Adrenal gland (tissue), 12 donors: ENCODE measurements around the gene NPY5R. TPM values are rescaled to one million over a fixed set of nuclear protein-coding genes. Genes with fewer than 3 reads are reported as not detected.

Source experiments
- DNase-seq, 7 donors: peaks; one replicate each; pipeline ENCODE4 v3.0.0-alpha.2; 2019 to 2020
- H3K27ac ChIP-seq, 5 donors: fragments of 200-600 bp; sonication (generic) in 4 of 5; 1 replicate in 3 of 5; 2 replicates in 2 of 5; pipeline versions ENCODE4 v1.5.1 to v1.8.0; 2016 to 2020; ENCODE audit warnings: mild to moderate bottlenecking in 1 of 5
- H3K27me3 ChIP-seq: fragments of 200-600 bp; 2 replicates; pipeline ENCODE4 v1.8.0; 2021
- H3K36me3 ChIP-seq, 2 donors: fragments of 200-600 bp; replicated peaks in 1 of 2; 1 replicate in 1 of 2; 2 replicates in 1 of 2; pipeline versions ENCODE4 v1.5.1 to v1.8.0; 2018 to 2022
- H3K4me1 ChIP-seq, 2 donors: fragments of 200-600 bp; replicated peaks in 1 of 2; 1 replicate in 1 of 2; 2 replicates in 1 of 2; pipeline versions ENCODE4 v1.5.1 to v1.8.0; 2018 to 2021
- H3K4me3 ChIP-seq, 4 donors: fragments of 200-600 bp; sonication (generic) in 3 of 4; one replicate each; pipeline ENCODE4 v1.5.1; 2016 to 2018
- H3K9me3 ChIP-seq, 3 donors: fragments of 200-600 bp; sonication (generic) in 1 of 3; replicated peaks in 1 of 3; 1 replicate in 2 of 3; 2 replicates in 1 of 3; pipeline versions ENCODE4 v1.5.1 to v1.8.0; 2016 to 2021
- POLR2A ChIP-seq, 2 donors: fragments of 450-650 bp; IDR thresholded peaks; one replicate each; pipeline ENCODE4 v1.6.1; 2017; ENCODE audit warnings: antibody characterized with exemption in 2 of 2, mild to moderate bottlenecking in 2 of 2, moderate library complexity in 1 of 2
- WGBS, 4 donors: extraction: QIAGEN DNeasy Blood & Tissue Kit in 2 of 4; methylation state at CpG; one replicate each; pipeline versions ENCODE4 v1.1.5 to v1.1.7; 2013 to 2017; 5-methylcytosine and 5-hydroxymethylcytosine counted together
- intact Hi-C, 2 donors: fragments of 100-400 bp; cut with DNase I; formaldehyde crosslinking; loops; one replicate each; pipeline versions ENCODE4 v1.14.1 to v1.15.0; 2022 to 2023
- polyA plus RNA-seq, 3 donors: library from polyadenylated mRNA; stranded (reverse); fragments of 200-250 nt in 2 of 3; fragments of 350-450 nt in 1 of 3; fragmentation: Illumina TruSeq in 1 of 3; extraction: RNeasy Lipid Tissue Mini Kit (QIAGEN cat#74804) in 1 of 3; gene quantifications; one replicate each; pipeline ENCODE4 v1.2.3, GENCODE V29; 2013 to 2014
- total RNA-seq, 9 donors: library from RNA; depleted of rRNA in 4 of 9; stranded (reverse); fragments of >200 nt in 4 of 9; fragments of 120-200 nt in 1 of 9; fragmentation: NEBNext Ultra II Directional in 1 of 9; extraction: Animal tissue kit (Norgen Biotek cat#: 25700) in 1 of 9; gene quantifications; one replicate each; pipeline versions ENCODE4 v1.1.0 to v1.2.4, GENCODE V29; 2013 to 2023
- TF ChIP-seq, protein P1 (sequence below), 6 experiments: fragments of 450-650 bp in 4 of 6; fragments of 200-600 bp in 2 of 6; sonication (generic) in 1 of 6; IDR thresholded peaks; 1 replicate in 5 of 6; 2 replicates in 1 of 6; pipeline versions ENCODE4 v1.5.1 to v1.8.0; 2016 to 2021; ENCODE audit warnings: antibody characterized with exemption in 6 of 6, mild to moderate bottlenecking in 2 of 6, moderate library complexity in 1 of 6
- donor health status: healthy with polysubstance abuse.
- donor health status: Bipolar disorder and iron deficiency.
- donor health status: DM: yes; HTN: yes; CAD: no.
- donor health status: DM: no; HTN: no; CAD: no.
- donor health status: DM: no; HTN: no; CAD: no.
- donor health status: DM: yes; HTN: yes; CAD: no.

Gene NPY5R
- total and polyA plus RNA-seq, 12 donors: 1.4 to 8.1 (median 3.0) TPM

DNA sequence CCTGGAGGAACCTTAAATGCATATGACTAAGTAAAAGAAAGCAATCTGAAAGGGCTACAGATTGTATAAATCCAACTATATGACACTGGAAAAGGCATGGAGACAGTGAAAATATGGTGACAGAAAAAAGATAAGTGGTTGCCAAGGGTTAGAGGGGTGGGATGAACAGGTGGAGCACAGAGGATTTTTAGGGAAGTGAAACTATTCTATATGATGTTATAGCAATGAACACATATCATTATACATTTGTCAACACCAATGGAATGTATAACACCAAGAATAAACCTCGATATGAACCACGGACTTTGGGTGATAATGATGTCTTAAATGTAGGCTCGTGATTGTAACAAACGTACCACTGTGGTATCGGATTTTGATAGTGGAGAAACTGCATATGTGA is 40.7 kb downstream of the NPY5R start:
- no peak for DNase-seq
- intact Hi-C loops: no loop called here
- Histone ChIP-seq H3K4me1 (no peaks in the 10 kb centered on the region), H3K4me3 (no peak overlapping the region), H3K27ac (no peak overlapping the region), H3K27me3 (no peaks in the 10 kb centered on the region), H3K36me3 (no peaks in the 10 kb centered on the region), H3K9me3 (no peaks in the 10 kb centered on the region)
- WGBS, 4 donors: 79 to 86% (median 84%) methylated on average over 5 of the region's 5 CpGs
- TF ChIP-seq, protein P1, sequence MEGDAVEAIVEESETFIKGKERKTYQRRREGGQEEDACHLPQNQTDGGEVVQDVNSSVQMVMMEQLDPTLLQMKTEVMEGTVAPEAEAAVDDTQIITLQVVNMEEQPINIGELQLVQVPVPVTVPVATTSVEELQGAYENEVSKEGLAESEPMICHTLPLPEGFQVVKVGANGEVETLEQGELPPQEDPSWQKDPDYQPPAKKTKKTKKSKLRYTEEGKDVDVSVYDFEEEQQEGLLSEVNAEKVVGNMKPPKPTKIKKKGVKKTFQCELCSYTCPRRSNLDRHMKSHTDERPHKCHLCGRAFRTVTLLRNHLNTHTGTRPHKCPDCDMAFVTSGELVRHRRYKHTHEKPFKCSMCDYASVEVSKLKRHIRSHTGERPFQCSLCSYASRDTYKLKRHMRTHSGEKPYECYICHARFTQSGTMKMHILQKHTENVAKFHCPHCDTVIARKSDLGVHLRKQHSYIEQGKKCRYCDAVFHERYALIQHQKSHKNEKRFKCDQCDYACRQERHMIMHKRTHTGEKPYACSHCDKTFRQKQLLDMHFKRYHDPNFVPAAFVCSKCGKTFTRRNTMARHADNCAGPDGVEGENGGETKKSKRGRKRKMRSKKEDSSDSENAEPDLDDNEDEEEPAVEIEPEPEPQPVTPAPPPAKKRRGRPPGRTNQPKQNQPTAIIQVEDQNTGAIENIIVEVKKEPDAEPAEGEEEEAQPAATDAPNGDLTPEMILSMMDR (IDR thresholded peaks at IDR 0.05): no peak
- no peak for TF ChIP-seq POLR2A (IDR thresholded peaks at IDR 0.05)

DNA sequence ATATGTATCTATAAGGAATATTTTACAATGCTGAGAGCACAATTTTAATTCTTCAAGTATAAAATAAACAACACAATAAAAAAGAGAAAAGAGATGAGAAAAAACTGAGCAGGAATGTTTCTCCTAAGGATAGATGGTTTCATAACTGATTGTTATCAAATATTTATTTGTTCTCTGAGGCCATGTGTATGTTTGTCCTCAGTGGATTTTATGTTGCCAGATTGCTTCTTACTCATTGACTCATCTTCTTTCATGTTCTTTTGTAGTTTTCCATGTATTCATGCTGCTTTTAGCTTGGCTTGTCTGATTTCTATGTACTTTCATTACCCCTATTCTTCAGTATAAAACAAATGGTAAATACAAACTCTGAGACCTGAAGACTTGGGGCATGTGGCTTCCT is 41.2 kb downstream of the NPY5R start:
- DNase-seq: no peak
- Histone ChIP-seq H3K4me1 (no peaks in the 10 kb centered on the region), H3K36me3 (no peaks in the 10 kb centered on the region), H3K27me3 (no peaks in the 10 kb centered on the region), H3K9me3 (no peaks in the 10 kb centered on the region), H3K4me3 (no peak overlapping the region), H3K27ac (no peak overlapping the region)
- no peak for TF ChIP-seq POLR2A (IDR thresholded peaks at IDR 0.05)
- TF ChIP-seq, protein P1 (IDR thresholded peaks at IDR 0.05): no peak
- intact Hi-C loops: no loop called here

DNA sequence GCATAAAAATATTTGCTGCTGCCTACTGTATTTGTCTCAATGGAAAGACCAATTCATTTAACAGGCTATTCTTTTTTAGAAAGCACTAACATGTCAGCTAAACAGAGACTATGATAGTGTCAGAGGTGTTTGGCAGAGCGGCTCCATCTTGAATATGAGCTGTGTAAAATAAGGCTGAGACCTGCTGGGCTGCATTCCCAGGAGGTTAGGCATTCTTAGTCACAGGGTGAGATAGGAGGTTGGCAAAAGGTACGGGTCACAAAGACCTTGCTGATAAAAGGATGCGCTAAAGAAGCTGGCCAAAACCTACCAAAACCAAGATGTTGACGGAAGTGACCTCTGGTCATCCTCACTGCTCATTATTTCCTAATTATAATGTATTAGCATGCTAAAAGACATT is 41.8 kb downstream of the NPY5R start:
- Histone ChIP-seq H3K27ac (no peak overlapping the region), H3K4me1 (no peaks in the 10 kb centered on the region), H3K27me3 (no peaks in the 10 kb centered on the region), H3K4me3 (no peak overlapping the region), H3K36me3 (no peaks in the 10 kb centered on the region), H3K9me3 (no peaks in the 10 kb centered on the region)
- peak in 4 of 7 donors; percentile 10 to 64 (median 28) for DNase-seq
- intact Hi-C loops: no loop called here
- TF ChIP-seq, protein P1 (IDR thresholded peaks at IDR 0.05): no peak
- TF ChIP-seq POLR2A (IDR thresholded peaks at IDR 0.05): no peak
- WGBS, 4 donors: 43 to 64% (median 55%) methylated on average over 4 of the region's 4 CpGs

DNA sequence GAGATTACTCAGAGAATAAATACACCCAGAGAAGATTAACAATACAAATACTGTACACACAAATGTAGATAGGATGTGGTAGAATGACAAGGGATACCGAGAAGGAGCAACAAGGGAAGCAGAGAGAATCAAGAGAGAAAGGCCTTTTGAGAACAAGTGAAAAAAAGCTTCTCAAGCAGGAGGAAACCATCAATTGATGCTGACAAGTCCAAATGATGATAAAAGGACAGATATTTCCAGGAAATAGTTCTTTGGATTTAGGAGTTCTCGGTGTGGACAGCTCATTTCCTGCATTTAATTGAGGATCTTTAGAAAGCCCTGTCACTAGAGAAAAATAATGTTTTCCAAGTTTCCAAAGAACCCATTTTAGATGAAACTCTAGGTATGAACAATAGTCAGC is 48.1 kb downstream of the NPY5R start:
- Histone ChIP-seq H3K27ac (peak overlapping the region in 2 of 5 donors; percentile 13 to 62), H3K4me1 (no peaks in the 10 kb centered on the region), H3K9me3 (no peaks in the 10 kb centered on the region), H3K4me3 (no peak overlapping the region), H3K27me3 (no peaks in the 10 kb centered on the region), H3K36me3 (no peaks in the 10 kb centered on the region)
- whole genome bisulfite sequencing, 4 donors: 39 to 52% (median 49%) methylated on average over 2 of the region's 2 CpGs
- intact Hi-C loops: no loop called here
- TF ChIP-seq, protein P1 (IDR thresholded peaks at IDR 0.05): no peak
- no peak for TF ChIP-seq POLR2A (IDR thresholded peaks at IDR 0.05)
- no peak for DNase-seq
